HG02678 (cell line): Measurements from ENCODE around the gene SLC16A6.
A peak's percentile ranks its signal among the peaks of the same experiment; 100 is the strongest.
"Not testable (repeated sequence)": the region's sequence is repeated elsewhere in the genome, so short reads cannot be mapped to it uniquely, and the experiment has no call there.

Experiments
- ATAC-seq: cut with Tn5 transposase; IDR thresholded peaks from one replicate; pipeline ENCODE4 v1.9.1; 2021; ENCODE audit warnings: mild to moderate bottlenecking, moderate library complexity; ENCODE audit not compliant: unreplicated experiment

Gene SLC16A6

GRCh38 chr17:68290955-68291835, at the start of gene SLC16A6, which contains the start of gene ARSG:
SLC16A6 (minus strand) TSS chr17:68291127; CDS start chr17:68278320, 12,807 bp downstream.
ARSG (plus strand) TSS chr17:68291495; CDS start chr17:68307494, 15,999 bp downstream.
- peak; percentile 52 for ATAC-seq

- ATAC-seq, result no peak
Observed at GRCh38 chr17:68334393-68334792, 43.5 kb upstream of the SLC16A6 start.

- ATAC-seq, result not testable (repeated sequence)
Observed at GRCh38 chr17:68331932-68332331, 41.0 kb upstream of the SLC16A6 start.

- ATAC-seq, result no peak
Observed at GRCh38 chr17:68329331-68329730, 38.4 kb upstream of the SLC16A6 start.

GRCh38 chr17:68328676-68329075, 37.7 kb upstream of the SLC16A6 start:
- ATAC-seq, result no peak

GRCh38 chr17:68327823-68328557, 37.1 kb upstream of the SLC16A6 start:
- ATAC-seq, result no peak

- ATAC-seq, result no peak
Observed at GRCh38 chr17:68326681-68327080, 35.8 kb upstream of the SLC16A6 start.

GRCh38 chr17:68325961-68326360, 35.0 kb upstream of the SLC16A6 start:
- ATAC-seq, result no peak

- ATAC-seq, result no peak
Observed at GRCh38 chr17:68324654-68325336, 33.9 kb upstream of the SLC16A6 start.

GRCh38 chr17:68324114-68324513, 33.2 kb upstream of the SLC16A6 start:
- no peak for ATAC-seq

- ATAC-seq, result no peak
Observed at GRCh38 chr17:68322630-68323029, 31.7 kb upstream of the SLC16A6 start.

GRCh38 chr17:68321556-68321954, 30.6 kb upstream of the SLC16A6 start:
- no peak for ATAC-seq

GRCh38 chr17:68320943-68321555, 30.1 kb upstream of the SLC16A6 start:
- ATAC-seq, result no peak

GRCh38 chr17:68320311-68320865, 29.5 kb upstream of the SLC16A6 start:
- no peak for ATAC-seq

GRCh38 chr17:68319410-68320162, 28.7 kb upstream of the SLC16A6 start:
- no peak for ATAC-seq

- no peak for ATAC-seq
Observed at GRCh38 chr17:68318103-68318991, 27.4 kb upstream of the SLC16A6 start.

GRCh38 chr17:68317458-68317857, 26.5 kb upstream of the SLC16A6 start:
- no peak for ATAC-seq

GRCh38 chr17:68315930-68316329, 25.0 kb upstream of the SLC16A6 start:
- no peak for ATAC-seq
